Muscle layer of duodenum (tissue), 2 donors: ENCODE measurements around the gene PRIMPOL.
"Not testable (repeated sequence)": the region's sequence is repeated elsewhere in the genome, so short reads cannot be mapped to it uniquely, and the experiment has no call there.

ENCODE experiments used
- H3K27ac ChIP-seq: one replicate; pipeline ENCODE4 v1.7.0; 2013; ENCODE audit warnings: mild to moderate bottlenecking, low read length
- H3K27me3 ChIP-seq: one replicate; pipeline ENCODE4 v1.7.0; 2013; ENCODE audit warnings: low read depth, mild to moderate bottlenecking, control low read depth, low read length
- H3K36me3 ChIP-seq, 2 donors: one replicate each; pipeline ENCODE4 v1.7.0; 2013; ENCODE audit warnings: low read length in 2 of 2, control low read depth in 1 of 2, mild to moderate bottlenecking in 1 of 2; ENCODE audit not compliant: insufficient read depth in 2 of 2, control insufficient read depth in 1 of 2
- H3K4me1 ChIP-seq, 2 donors: one replicate each; pipeline ENCODE4 v1.7.0; 2013; ENCODE audit warnings: low read length in 2 of 2, mild to moderate bottlenecking in 2 of 2, control low read depth in 1 of 2, moderate library complexity in 1 of 2; ENCODE audit not compliant: insufficient read depth in 2 of 2, control insufficient read depth in 1 of 2
- H3K4me3 ChIP-seq, 2 donors: one replicate each; pipeline ENCODE4 v1.7.0; 2013; ENCODE audit warnings: low read length in 2 of 2, low read depth in 1 of 2, mild to moderate bottlenecking in 1 of 2
- H3K9me3 ChIP-seq, 2 donors: one replicate each; pipeline ENCODE4 v1.7.0; 2013; ENCODE audit warnings: low read length in 2 of 2, control low read depth in 1 of 2, mild to moderate bottlenecking in 1 of 2; ENCODE audit not compliant: control insufficient read depth in 1 of 2
- donor health status: healthy.

The PRIMPOL gene

DNA sequence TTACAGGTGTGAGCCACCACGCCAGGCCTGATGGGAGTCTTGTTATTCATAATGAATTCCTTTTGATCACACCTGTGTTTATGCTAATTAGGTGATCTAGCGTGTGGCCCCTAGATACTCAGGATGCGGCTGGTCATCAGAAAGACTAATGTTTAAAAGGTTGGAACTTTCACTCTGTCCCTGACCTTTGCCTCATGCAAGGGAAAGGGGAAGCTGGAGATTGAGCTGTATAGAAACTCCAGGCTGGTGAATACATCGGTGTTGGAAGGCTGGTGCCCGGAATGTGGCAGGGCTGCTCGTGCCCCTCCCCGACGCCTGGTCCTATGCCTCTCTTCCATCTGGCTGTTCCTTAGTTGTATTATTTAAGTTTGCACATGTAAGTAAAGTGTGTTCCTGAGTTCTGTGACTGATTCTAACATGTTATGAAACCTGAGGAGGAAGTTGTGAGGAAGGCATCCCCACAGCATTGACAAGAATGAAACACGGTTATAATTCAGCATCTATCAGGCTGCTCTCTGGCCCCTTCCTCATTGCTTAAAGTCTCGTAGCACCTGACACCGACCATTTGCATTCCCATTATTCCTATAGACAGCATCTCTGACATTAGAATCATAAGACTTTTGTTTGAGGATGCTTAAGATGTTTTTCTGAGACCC, 29.2 kb upstream of the PRIMPOL start:
- Histone ChIP-seq H3K9me3 (no peaks in the 10 kb centered on the region), H3K36me3 (peaks cover 0 to 7% of the 10 kb centered on the region in 2 donors), H3K27ac (no peak overlapping the region), H3K27me3 (no peaks in the 10 kb centered on the region), H3K4me3 (no peak overlapping the region), H3K4me1 (no peaks in the 10 kb centered on the region)

DNA sequence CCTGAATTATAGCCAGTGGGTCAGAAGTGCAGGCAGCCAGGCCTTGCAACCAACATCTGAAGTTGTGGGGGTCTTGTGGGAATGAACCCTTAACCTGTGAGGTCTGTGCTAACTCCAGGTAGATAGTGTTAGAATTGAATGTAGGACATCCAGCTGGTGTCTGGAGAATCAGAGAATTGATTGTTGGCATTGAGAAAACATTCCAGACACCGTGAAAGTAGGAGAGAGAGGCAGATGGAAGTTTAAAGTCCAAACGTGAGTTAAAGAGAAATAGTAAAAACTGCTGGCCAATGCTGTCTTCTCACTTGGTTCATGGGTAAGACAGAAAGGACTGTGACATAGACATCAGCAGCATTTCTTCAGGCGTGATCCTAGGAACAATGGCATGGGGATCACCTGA, 28.0 kb upstream of the PRIMPOL start:
- H3K9me3 ChIP-seq: no peaks in the 10 kb centered on the region
- no peak overlapping the region for H3K4me3 ChIP-seq
- no peaks in the 10 kb centered on the region for H3K27me3 ChIP-seq
- H3K4me1 ChIP-seq: no peaks in the 10 kb centered on the region
- no peak overlapping the region for H3K27ac ChIP-seq
- peaks cover 0 to 15% of the 10 kb centered on the region in 2 donors for H3K36me3 ChIP-seq

DNA sequence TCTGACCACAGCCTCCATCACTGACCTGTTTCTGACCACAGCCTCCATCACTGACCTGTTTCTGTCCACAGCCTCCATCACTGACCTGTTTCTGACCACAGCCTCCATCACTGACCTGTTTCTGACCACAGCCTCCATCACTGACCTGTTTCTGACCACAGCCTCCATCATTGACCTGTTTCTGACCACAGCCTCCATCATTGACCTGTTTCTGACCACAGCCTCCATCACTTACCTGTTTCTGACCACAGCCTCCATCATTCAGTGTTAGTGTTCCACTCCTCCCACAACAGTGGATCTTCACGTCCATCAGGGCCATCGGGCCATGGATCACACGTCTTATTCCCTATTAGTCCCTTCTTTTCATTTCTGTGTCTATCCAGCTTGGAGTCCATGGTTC, 25.0 kb upstream of the PRIMPOL start:
- not testable (repeated sequence) for H3K9me3 ChIP-seq, H3K4me1 ChIP-seq, H3K4me3 ChIP-seq, H3K27ac ChIP-seq, H3K27me3 ChIP-seq
- H3K36me3 ChIP-seq: peaks cover 17 to 29% of the 10 kb centered on the region in 2 donors

DNA sequence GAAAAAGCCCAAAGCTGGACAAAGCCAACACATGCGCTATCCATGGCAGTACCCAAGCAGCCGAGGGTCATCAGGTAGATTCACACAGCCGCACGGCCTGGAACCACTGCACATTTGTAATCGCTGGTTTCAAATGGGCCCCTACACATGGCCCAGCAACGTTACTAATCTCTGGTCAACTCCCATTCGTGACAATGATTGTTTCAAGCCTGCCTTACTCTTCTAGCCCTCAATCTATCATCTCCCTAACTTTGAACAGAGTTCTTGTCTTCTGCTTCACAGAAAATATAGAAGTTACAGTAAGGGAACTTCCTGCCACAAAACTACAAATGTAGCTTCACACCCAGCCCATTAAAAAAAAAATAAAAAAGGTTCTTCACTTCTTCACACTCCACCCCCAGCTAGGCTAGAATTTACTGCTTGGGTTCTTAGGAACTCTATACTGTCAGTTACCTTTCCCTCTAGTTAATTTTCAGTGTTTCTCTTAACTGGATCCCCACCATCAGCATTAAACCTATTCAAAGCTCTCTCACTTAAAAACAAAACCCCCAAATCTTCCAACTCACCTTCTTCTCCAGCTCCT, 24.5 kb upstream of the PRIMPOL start:
- Histone ChIP-seq H3K4me1 (no peaks in the 10 kb centered on the region), H3K4me3 (no peak overlapping the region), H3K27me3 (no peaks in the 10 kb centered on the region), H3K27ac (no peak overlapping the region), H3K9me3 (no peaks in the 10 kb centered on the region), H3K36me3 (peaks cover 22 to 34% of the 10 kb centered on the region in 2 donors)

DNA sequence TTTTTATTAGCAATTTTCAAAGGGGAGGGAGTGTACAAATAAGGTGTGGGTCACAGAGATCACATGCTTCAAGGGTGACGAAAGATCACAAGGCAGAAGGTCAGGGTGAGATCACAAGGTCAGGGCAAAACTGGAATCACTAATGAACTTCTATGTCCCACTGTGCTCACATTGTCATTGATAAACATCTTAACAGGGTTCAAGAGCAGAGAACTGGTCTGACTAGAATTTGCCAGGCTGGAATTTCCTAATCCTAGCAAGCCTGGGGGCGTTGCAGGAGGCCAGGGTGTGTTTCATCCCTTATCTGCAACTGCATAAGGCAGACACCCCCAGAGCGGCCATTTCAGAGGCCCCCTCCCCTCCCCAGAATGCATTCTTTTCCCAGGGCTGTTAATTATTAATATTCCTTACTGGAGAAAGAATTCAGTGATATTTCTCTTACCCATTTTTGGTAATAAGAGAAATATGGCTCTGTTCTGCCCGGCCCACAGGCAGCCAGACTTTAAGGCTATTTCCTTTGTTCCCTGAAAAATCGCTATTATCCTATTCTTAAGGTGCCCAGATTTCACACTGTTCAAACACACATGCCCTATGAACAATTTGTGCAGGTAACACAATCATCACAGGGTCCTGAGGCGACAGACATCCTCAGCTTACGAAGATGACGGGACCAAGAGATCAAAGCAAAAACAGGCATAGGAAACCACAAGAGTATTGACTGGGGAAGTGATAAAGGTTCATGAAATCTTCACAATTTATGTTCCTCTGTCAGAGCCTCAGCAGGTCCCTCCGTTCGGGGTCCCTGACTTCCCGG, 23.5 kb upstream of the PRIMPOL start:
- H3K4me3 ChIP-seq: not testable (repeated sequence)
- H3K36me3 ChIP-seq: peaks cover 30 to 40% of the 10 kb centered on the region in 2 donors

DNA sequence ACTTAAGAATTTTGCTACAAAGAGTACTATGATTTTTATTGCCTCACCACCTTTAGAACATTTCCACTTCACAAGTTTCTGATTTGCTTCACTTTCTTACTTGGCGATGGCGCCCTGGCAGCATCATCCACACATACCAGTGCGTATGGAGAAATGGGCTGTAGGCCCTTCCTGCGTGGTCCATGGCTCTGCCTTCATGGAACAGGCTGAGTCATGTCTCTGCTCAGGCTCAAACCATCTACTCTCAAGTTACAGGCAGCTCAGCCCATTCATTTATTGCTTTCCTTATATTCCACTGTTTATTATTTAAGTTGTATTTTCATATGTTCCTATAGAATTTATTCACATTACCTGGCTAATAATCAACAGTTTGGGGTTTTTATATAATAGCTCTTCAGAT, 21.4 kb upstream of the PRIMPOL start:
- Histone ChIP-seq H3K36me3 (peaks cover 36 to 45% of the 10 kb centered on the region in 2 donors), H3K27me3 (no peaks in the 10 kb centered on the region), H3K4me3 (no peak overlapping the region), H3K9me3 (no peaks in the 10 kb centered on the region), H3K4me1 (no peaks in the 10 kb centered on the region), H3K27ac (no peak overlapping the region)

More for the DNA sequence above, 23.5 kb upstream of the PRIMPOL start:
- not testable (repeated sequence) for H3K27ac ChIP-seq, H3K27me3 ChIP-seq, H3K4me1 ChIP-seq, H3K9me3 ChIP-seq

DNA sequence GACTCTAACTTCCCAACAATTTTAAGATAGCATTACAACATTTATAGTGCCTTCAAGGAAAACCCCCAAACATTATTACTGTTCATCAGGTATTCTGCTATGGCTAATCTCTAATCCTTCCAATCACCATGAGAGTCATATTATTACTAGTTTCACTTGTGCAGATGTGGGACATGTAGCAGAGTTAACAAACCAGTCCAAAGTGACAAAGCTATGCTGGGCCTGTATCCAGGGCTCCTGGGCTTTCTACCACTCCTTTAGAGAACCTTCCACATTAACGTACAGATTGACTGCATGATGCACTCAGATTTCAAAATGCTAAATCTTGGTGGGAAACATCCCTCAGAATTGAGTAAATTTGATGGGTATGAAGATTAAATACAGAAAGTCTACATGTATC, 16.7 kb upstream of the PRIMPOL start:
- H3K27me3 ChIP-seq: no peaks in the 10 kb centered on the region
- no peaks in the 10 kb centered on the region for H3K4me1 ChIP-seq
- H3K4me3 ChIP-seq: no peak overlapping the region
- H3K27ac ChIP-seq: no peak overlapping the region
- H3K9me3 ChIP-seq: no peaks in the 10 kb centered on the region
- peaks cover 45 to 47% of the 10 kb centered on the region in 2 donors for H3K36me3 ChIP-seq

DNA sequence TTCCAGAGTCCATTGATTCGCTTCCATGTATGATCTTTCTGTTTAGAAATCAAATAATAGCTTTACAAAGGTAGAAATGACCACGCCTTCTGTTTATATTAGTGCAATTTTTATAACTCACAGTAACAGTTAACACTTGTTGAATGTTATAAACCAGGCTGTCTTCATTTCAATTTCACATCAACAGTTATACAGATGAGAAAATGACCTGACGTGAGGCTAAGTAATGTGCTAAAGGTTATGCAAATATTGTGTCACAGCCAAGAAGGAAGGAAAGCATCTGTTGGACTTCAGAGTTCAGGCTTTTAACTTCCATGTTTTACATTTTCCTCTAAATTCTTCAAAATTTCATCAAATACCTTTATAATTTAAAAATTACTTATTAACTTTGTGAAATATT, 14.2 kb upstream of the PRIMPOL start:
- H3K36me3 ChIP-seq: peaks cover 29 to 31% of the 10 kb centered on the region in 2 donors
- H3K27me3 ChIP-seq: no peaks in the 10 kb centered on the region
- H3K4me1 ChIP-seq: no peaks in the 10 kb centered on the region
- H3K4me3 ChIP-seq: no peak overlapping the region
- H3K9me3 ChIP-seq: no peaks in the 10 kb centered on the region
- no peak overlapping the region for H3K27ac ChIP-seq

DNA sequence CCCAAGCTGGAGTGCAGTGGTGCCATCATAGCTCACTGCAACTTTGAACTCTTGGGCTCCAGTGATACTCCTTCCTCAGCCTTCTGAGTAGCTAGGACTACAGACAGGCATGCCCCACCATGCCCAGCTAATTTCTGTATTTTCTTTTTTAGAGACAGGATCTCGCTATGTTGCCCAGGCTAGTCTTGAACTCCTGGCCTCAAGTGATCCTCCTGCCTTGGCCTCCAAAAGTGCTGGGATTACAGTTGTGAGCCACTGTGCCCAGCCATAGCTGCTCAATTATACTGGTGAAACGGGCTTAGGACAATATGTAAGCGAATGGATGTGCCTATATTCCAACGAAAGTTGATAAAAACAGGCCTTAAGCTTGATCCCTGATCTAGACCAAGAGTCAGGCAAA, 13.4 kb upstream of the PRIMPOL start:
- H3K36me3 ChIP-seq: peaks cover 24 to 28% of the 10 kb centered on the region in 2 donors
- no peak overlapping the region for H3K27ac ChIP-seq
- H3K4me3 ChIP-seq: no peak overlapping the region
- H3K4me1 ChIP-seq: no peaks in the 10 kb centered on the region
- no peaks in the 10 kb centered on the region for H3K27me3 ChIP-seq
- no peaks in the 10 kb centered on the region for H3K9me3 ChIP-seq

DNA sequence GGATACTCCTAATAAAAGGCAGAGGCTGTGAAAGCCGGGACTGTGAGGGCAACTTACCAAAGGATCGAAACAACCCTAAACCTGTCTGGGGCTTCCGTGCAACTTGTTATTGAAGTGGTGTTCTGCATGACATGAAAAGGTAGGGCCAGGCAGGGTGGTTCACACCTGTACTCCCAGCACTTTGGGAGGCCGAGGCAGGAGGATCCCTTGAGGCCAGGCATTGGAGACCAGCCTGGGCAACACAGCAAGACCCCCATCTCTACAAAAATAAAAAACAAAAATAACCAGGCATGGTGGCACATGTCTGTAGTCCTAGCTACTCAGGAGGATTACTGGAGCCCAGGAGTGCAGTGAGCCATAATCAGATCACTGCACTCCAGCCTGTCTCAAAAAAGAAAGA, 12.6 kb upstream of the PRIMPOL start:
- Histone ChIP-seq H3K4me1 (no peaks in the 10 kb centered on the region), H3K4me3 (no peak overlapping the region), H3K9me3 (no peaks in the 10 kb centered on the region), H3K27ac (no peak overlapping the region), H3K36me3 (peaks cover 21 to 24% of the 10 kb centered on the region in 2 donors), H3K27me3 (no peaks in the 10 kb centered on the region)

DNA sequence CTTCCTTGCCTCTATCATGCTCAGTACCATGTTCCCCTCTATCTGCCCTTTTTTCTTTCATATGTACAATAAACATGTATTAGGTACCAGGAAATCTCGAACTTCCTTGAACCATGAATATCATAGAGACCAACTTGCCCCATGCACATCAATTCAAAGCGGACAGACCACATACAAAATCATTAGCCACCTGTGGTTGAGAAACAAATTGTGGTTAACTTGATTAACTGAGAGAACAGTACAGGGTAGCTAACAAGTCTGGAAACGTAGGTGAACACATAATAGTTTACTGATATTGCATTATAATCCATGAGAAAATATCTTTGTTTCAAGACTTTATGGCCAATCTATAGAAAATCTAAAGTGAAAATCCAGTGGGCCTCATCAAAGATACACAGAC, 8.5 kb upstream of the PRIMPOL start:
- H3K4me1 ChIP-seq: peaks cover 8 to 12% of the 10 kb centered on the region in 2 donors
- H3K4me3 ChIP-seq: no peak overlapping the region
- no peaks in the 10 kb centered on the region for H3K9me3 ChIP-seq
- no peaks in the 10 kb centered on the region for H3K27me3 ChIP-seq
- no peak overlapping the region for H3K27ac ChIP-seq
- H3K36me3 ChIP-seq: peaks cover 10 to 18% of the 10 kb centered on the region in 2 donors
